PC-9 (cell line): ENCODE measurements around the gene SH3PXD2A. TPM values are rescaled to one million over a fixed set of nuclear protein-coding genes. Genes with fewer than 3 reads are reported as not detected.

Experiments
- BruUV-seq: library from RNA; stranded (reverse); fragments of 400-500 nt; replicated peaks from 2 replicates; lab custom pipeline; 2021; lab: Mats Ljungman, UMichigan
- CTCF ChIA-PET: fragments of 300-600 bp; sonication (Branson Sonifier 250); formaldehyde crosslinking; loops from one replicate; lab custom pipeline; 2022; ENCODE audit warnings: antibody characterized with exemption; lab: Charles Lee
- POLR2A ChIA-PET: fragments of 300-600 bp; sonication (Branson Sonifier 250); formaldehyde crosslinking; loops from one replicate; lab custom pipeline; 2022; ENCODE audit warnings: antibody characterized with exemption; ENCODE audit not compliant: unreplicated experiment; lab: Charles Lee
- DNase-seq, 2 experiments: peaks; one replicate each; pipeline versions ENCODE4 v3.0.0 to v3.0.0-alpha.2; 2015 to 2022; ENCODE audit warnings: mixed read lengths in 1 of 2
- H2AFZ ChIP-seq: fragments of 200-600 bp; sonication (generic); 2 replicates; pipeline ENCODE4 v1.8.1; 2017; ENCODE audit warnings: antibody characterized with exemption
- H3F3A ChIP-seq: fragments of 200-600 bp; sonication (generic); 2 replicates; pipeline ENCODE4 v1.8.1; 2017; ENCODE audit warnings: antibody characterized with exemption, mild to moderate bottlenecking, low read depth; ENCODE audit not compliant: insufficient read depth
- H3K27ac ChIP-seq: fragments of 200-600 bp; sonication (generic); 2 replicates; pipeline ENCODE4 v1.6.1; 2016; ENCODE audit warnings: mixed run types
- H3K27me3 ChIP-seq: fragments of 200-600 bp; sonication (generic); 2 replicates; pipeline ENCODE4 v1.6.1; 2016; ENCODE audit warnings: low read depth, mixed run types; ENCODE audit not compliant: insufficient read depth
- H3K36me3 ChIP-seq: fragments of 200-600 bp; sonication (generic); 2 replicates; pipeline ENCODE4 v1.6.1; 2016; ENCODE audit warnings: low read depth, mixed run types
- H3K4me1 ChIP-seq: fragments of 200-600 bp; sonication (generic); replicated peaks from 2 replicates; pipeline ENCODE4 v1.6.1; 2016; ENCODE audit warnings: mixed run types; ENCODE audit not compliant: insufficient read depth
- H3K4me2 ChIP-seq: fragments of 200-600 bp; sonication (generic); 2 replicates; pipeline ENCODE4 v1.6.1; 2017; ENCODE audit warnings: mixed run types
- H3K4me3 ChIP-seq: fragments of 200-600 bp; sonication (generic); 2 replicates; pipeline ENCODE4 v1.6.1; 2016; ENCODE audit warnings: mixed run types
- H3K79me2 ChIP-seq: fragments of 200-600 bp; sonication (generic); 2 replicates; pipeline ENCODE4 v1.6.1; 2017; ENCODE audit warnings: low read depth, mixed run types
- H3K9me2 ChIP-seq: fragments of 200-600 bp; sonication (generic); 2 replicates; pipeline ENCODE4 v1.8.1; 2017; ENCODE audit warnings: mild to moderate bottlenecking; ENCODE audit not compliant: insufficient read depth
- H3K9me3 ChIP-seq: fragments of 200-600 bp; sonication (generic); 2 replicates; pipeline ENCODE4 v1.8.1; 2016; ENCODE audit warnings: low read depth; ENCODE audit not compliant: insufficient read depth
- H4K20me1 ChIP-seq: fragments of 200-600 bp; sonication (generic); 2 replicates; pipeline ENCODE4 v1.8.1; 2017; ENCODE audit not compliant: insufficient read depth
- CTCF ChIP-seq: fragments of 200-600 bp; sonication (generic); conservative IDR thresholded peaks from 2 replicates; pipeline ENCODE4 v1.6.1; 2017; ENCODE audit warnings: mixed run types, antibody characterized with exemption, mild to moderate bottlenecking, moderate library complexity
- EZH2 ChIP-seq: fragments of 200-600 bp; sonication (generic); IDR thresholded peaks from 2 replicates; pipeline ENCODE4 v1.8.0; 2017; ENCODE audit warnings: antibody characterized with exemption, low read depth
- intact Hi-C: fragments of 100-400 bp; cut with micrococcal nuclease; formaldehyde crosslinking; loops from one replicate; pipeline ENCODE4 v1.10.0; 2022; ENCODE audit not compliant: unreplicated experiment
- total RNA-seq: library from RNA; stranded (reverse); gene quantifications from 2 replicates; pipeline ENCODE4 v1.2.3, GENCODE V29; 2021

SH3PXD2A gene
- total RNA-seq, 1 experiment from 2014 or later, result 12.5 TPM

- no peak for DNase-seq
- Histone ChIP-seq H4K20me1 (no peaks in the 10 kb centered on the region), H3K27me3 (no peaks in the 10 kb centered on the region), H3K36me3 (no peaks in the 10 kb centered on the region), H3K9me3 (no peaks in the 10 kb centered on the region), H3K27ac (no peak overlapping the region), H3K4me2 (no peak overlapping the region), H2AFZ (no peak overlapping the region), H3K4me1 (0 out of 2 replicates have a peak, but pooled peaks cover 3% of the 10 kb centered on the region), H3K4me3 (no peak overlapping the region), H3K79me2 (no peaks in the 10 kb centered on the region), H3F3A (0 out of 2 replicates have a peak, but pooled peaks cover 3% of the 10 kb centered on the region), H3K9me2 (no peaks in the 10 kb centered on the region)
- POLR2A ChIA-PET, result no interaction called here
- BruUV-seq, result no TSS peak
- intact Hi-C loops, result loop anchor here (10.0 kb wide), 1 partner anchor 197 kb away; no protein-coding TSS in a partner anchor
- TF ChIP-seq CTCF, result no peak
- no peak for TF ChIP-seq EZH2
- CTCF ChIA-PET, result interaction anchor here (0.7 kb wide), 1 partner anchor 369 kb away, joined by 3 read pairs; no protein-coding TSS in a partner anchor
These were observed 173.6 kb downstream of the SH3PXD2A start for GRCh38 chr10:103681617-103682399.

- Histone ChIP-seq H3K4me1 (0 out of 2 replicates have a peak, but pooled peaks cover under 1% of the 10 kb centered on the region), H3K36me3 (no peaks in the 10 kb centered on the region), H3K27ac (no peak overlapping the region), H3K27me3 (no peaks in the 10 kb centered on the region), H3K79me2 (no peaks in the 10 kb centered on the region), H3K9me2 (no peaks in the 10 kb centered on the region), H3K9me3 (no peaks in the 10 kb centered on the region), H4K20me1 (no peaks in the 10 kb centered on the region), H3K4me2 (no peak overlapping the region), H2AFZ (no peak overlapping the region), H3K4me3 (no peak overlapping the region), H3F3A (0 out of 2 replicates have a peak, but pooled peaks cover 2% of the 10 kb centered on the region)
- no peak for TF ChIP-seq CTCF
- no TSS peak for BruUV-seq
- ChIA-PET POLR2A (no interaction called here), CTCF (interaction anchor here (0.7 kb wide), 1 partner anchor 368 kb away, joined by 3 read pairs; no protein-coding TSS in a partner anchor)
- no peak for DNase-seq
- intact Hi-C loops, result loop anchor here (10.0 kb wide), 1 partner anchor 196 kb away; no protein-coding TSS in a partner anchor
These were observed 174.5 kb downstream of the SH3PXD2A start for GRCh38 chr10:103680869-103681236.

- POLR2A ChIA-PET, result no interaction called here
- Histone ChIP-seq H3K9me2 (no peaks in the 10 kb centered on the region), H3K4me1 (no peaks in the 10 kb centered on the region), H3K9me3 (no peaks in the 10 kb centered on the region), H3K27me3 (no peaks in the 10 kb centered on the region), H3K36me3 (no peaks in the 10 kb centered on the region), H3F3A (no peaks in the 10 kb centered on the region), H3K79me2 (no peaks in the 10 kb centered on the region), H3K27ac (no peak overlapping the region), H3K4me2 (no peak overlapping the region), H3K4me3 (no peak overlapping the region), H2AFZ (no peak overlapping the region), H4K20me1 (no peaks in the 10 kb centered on the region)
- no TSS peak for BruUV-seq
- CTCF ChIA-PET, result no interaction called here
- no peak for DNase-seq
- no peak for TF ChIP-seq EZH2
- no peak for TF ChIP-seq CTCF
- intact Hi-C loops, result no loop called here
These were observed 176.1 kb downstream of the SH3PXD2A start for GRCh38 chr10:103679096-103679790.
